ENCODE results near the gene GSPT1. TPM values are rescaled to one million over a fixed set of nuclear protein-coding genes. Genes with fewer than 3 reads are reported as not detected.

GSPT1 gene
- polyA plus RNA-seq, 1 of the 3 experiments (the other 2 are of a cell fraction), result 41.5 TPM

DNA sequence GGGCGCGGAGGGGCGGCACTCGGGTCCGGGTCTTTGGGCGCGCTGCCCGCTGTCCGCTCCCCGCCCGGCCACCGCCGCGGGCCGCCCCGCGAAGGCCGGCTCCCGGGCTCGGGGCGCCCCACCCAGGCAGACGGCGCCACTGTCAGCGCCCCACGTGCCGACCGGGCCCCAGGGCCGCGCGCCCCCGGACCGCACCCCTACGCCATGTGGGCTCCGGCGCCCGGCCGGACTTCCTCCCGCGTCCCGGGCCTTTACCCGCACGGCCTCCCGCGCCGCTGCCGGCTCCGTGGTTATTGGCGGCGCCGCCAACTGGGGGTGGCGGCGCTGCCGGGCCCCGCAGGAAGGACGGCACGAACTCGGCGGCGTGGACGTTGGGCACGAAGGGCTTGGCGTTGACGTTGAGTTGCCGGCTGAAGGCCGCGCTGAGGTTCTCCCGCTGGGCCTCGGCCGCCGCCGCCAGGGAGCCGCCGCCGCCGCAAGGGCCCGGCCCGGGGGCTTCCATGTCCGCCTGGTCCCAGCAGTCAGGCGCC, 577 bp downstream of the GSPT1 start:
- DNase-seq, result peak; percentile 74
- POLR2A ChIA-PET, result interaction anchor here (0.6 to 1.1 kb wide), 3 partner anchors 50 to 65 kb away, joined by 3 read pairs; partner anchors contain the start of genes SNX29 and TNFRSF17
- H3K27ac ChIP-seq (ENCODE audit: low read depth in 2 of 2, low read length in 1 of 2), result peak overlapping the region; percentile 76 to 85; a peak in 3 of 4 replicates
- TF ChIP-seq POLR2AphosphoS5 (IDR thresholded peaks at IDR 0.05; ENCODE audit: low read depth, low read length), result no peak
- no peak; the same call in none of the 2 replicates for TF ChIP-seq MXI1 (IDR thresholded peaks at IDR 0.05; ENCODE audit: low read depth, low read length)
- TF ChIP-seq FOSL2 (IDR thresholded peaks at IDR 0.05; ENCODE audit: borderline replicate concordance, low read depth), result no peak
- TF ChIP-seq EZH2phosphoT487 (IDR thresholded peaks at IDR 0.05; ENCODE audit: borderline replicate concordance, low read depth), result no peak
- TF ChIP-seq, protein P1, sequence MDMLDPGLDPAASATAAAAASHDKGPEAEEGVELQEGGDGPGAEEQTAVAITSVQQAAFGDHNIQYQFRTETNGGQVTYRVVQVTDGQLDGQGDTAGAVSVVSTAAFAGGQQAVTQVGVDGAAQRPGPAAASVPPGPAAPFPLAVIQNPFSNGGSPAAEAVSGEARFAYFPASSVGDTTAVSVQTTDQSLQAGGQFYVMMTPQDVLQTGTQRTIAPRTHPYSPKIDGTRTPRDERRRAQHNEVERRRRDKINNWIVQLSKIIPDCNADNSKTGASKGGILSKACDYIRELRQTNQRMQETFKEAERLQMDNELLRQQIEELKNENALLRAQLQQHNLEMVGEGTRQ (IDR thresholded peaks at IDR 0.05; ENCODE audit: borderline replicate concordance, low read depth, low read length), result no peak
- TF ChIP-seq, protein P2, sequence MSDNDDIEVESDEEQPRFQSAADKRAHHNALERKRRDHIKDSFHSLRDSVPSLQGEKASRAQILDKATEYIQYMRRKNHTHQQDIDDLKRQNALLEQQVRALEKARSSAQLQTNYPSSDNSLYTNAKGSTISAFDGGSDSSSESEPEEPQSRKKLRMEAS (IDR thresholded peaks at IDR 0.05; ENCODE audit: low read depth), result no peak
- no peak for TF ChIP-seq RAD21 (IDR thresholded peaks at IDR 0.05; ENCODE audit: low read length)
- H3K9me2 ChIP-seq, result no peaks in the 10 kb centered on the region
- CTCF ChIA-PET, result no interaction called here
- H3F3A ChIP-seq (replicated peaks; ENCODE audit: insufficient read depth), result peaks cover 11% of the 10 kb centered on the region
- peak overlapping the region; percentile 80 for H3K9ac ChIP-seq
- H4K20me1 ChIP-seq (ENCODE audit: insufficient read depth), result peaks cover 46% of the 10 kb centered on the region
- WGBS (ENCODE audit: low lambda C conversion rate), result 0% methylated on average over 9 of the region's 79 CpGs
- peak overlapping the region; percentile 85; the same call in 1 of the 2 replicates for H3K4me2 ChIP-seq
- H3K27me3 ChIP-seq (ENCODE audit: insufficient read depth), result no peaks in the 10 kb centered on the region
- peaks cover 0 to 6% of the 10 kb centered on the region in 2 experiments for H3K36me3 ChIP-seq (replicated peaks in 1 of 2; ENCODE audit: control insufficient read depth in 1 of 2, insufficient read depth in 2 of 2, low read length in 1 of 2)
- no peaks in the 10 kb centered on the region for H3K9me3 ChIP-seq
- H3K4me3 ChIP-seq (ENCODE audit: low read depth in 2 of 2, low read length in 1 of 2), result peak overlapping the region; percentile 66 to 89
- H3K79me2 ChIP-seq (ENCODE audit: insufficient read depth), result peaks cover 54% of the 10 kb centered on the region
- H3K4me1 ChIP-seq (ENCODE audit: control insufficient read depth in 1 of 2, insufficient read depth in 2 of 2, low read depth in 1 of 2, low read length in 1 of 2), result peaks cover 19 to 29% of the 10 kb centered on the region in 2 experiments
- H2AFZ ChIP-seq (ENCODE audit: low read depth), result peak overlapping the region; percentile 48; the same call in 1 of the 2 replicates

DNA sequence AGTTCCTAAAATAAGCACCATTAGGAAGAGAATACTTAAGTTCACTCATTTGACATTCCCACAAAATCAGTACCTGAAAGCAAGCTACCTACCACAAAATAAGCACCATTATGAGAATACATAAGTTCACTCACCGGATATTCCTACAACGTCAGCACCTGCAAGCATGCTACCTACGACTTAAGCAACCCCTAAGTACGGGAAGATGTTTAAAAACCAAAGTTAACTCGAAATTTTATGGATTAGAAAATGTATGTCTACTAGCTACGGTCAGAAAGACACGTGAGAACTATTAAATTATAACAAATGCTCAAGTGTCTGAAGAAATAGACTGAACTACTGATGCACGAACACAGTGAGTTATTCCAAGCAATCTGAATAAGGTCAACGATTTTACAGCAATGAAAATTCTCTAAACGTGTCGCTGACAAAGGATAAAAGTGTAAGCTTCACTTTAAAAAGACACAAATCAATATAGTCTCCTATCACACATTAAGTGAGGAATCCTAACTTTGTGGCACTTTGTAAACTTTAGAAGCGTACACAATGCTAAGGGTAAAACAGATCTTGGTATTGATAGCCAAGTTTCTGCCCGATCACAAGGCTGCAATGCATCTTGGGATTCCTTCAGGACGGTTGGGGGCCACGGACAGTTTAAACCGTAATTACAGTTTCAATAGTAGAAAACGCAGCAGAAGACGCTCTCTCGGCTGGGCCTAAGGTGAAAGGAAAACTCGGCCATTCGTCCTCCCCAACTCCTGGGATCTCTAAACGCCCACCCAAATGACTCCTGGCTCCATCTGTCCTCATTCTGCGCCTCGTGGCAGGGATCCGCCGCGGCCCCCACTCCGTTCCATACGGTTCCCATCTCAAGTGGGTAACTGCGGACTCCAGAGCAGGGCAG, 1.3 kb downstream of the GSPT1 start:
- Histone ChIP-seq H3K9me2 (no peaks in the 10 kb centered on the region), H3K27ac (ENCODE audit: low read depth in 2 of 2, low read length in 1 of 2) (peak overlapping the region; percentile 76 to 85; a peak in 2 of 4 replicates), H3K4me2 (peak overlapping the region; percentile 85), H3K9ac (peak overlapping the region; percentile 80), H2AFZ (ENCODE audit: low read depth) (no peak overlapping the region), H3F3A (replicated peaks; ENCODE audit: insufficient read depth) (peaks cover 17% of the 10 kb centered on the region), H4K20me1 (ENCODE audit: insufficient read depth) (peaks cover 54% of the 10 kb centered on the region), H3K4me1 (ENCODE audit: control insufficient read depth in 1 of 2, insufficient read depth in 2 of 2, low read depth in 1 of 2, low read length in 1 of 2) (peaks cover 19 to 33% of the 10 kb centered on the region in 2 experiments), H3K4me3 (ENCODE audit: low read depth in 2 of 2, low read length in 1 of 2) (peak overlapping the region; percentile 66 to 89), H3K27me3 (ENCODE audit: insufficient read depth) (no peaks in the 10 kb centered on the region), H3K79me2 (ENCODE audit: insufficient read depth) (peaks cover 61% of the 10 kb centered on the region), H3K36me3 (replicated peaks in 1 of 2; ENCODE audit: control insufficient read depth in 1 of 2, insufficient read depth in 2 of 2, low read length in 1 of 2) (peaks cover 0 to 6% of the 10 kb centered on the region in 2 experiments), H3K9me3 (no peaks in the 10 kb centered on the region)
- no peak for DNase-seq
- ChIA-PET POLR2A (no interaction called here), CTCF (interaction anchor here (0.9 kb wide), 1 partner anchor 153 kb away, joined by 4 read pairs; no protein-coding TSS in a partner anchor)
- no peak for TF ChIP-seq FOSL2 (IDR thresholded peaks at IDR 0.05; ENCODE audit: borderline replicate concordance, low read depth)
- TF ChIP-seq, protein P2 (IDR thresholded peaks at IDR 0.05; ENCODE audit: low read depth), result 0 out of 2 replicates have a peak, but pooled peaks have one; percentile 7
- TF ChIP-seq MXI1 (IDR thresholded peaks at IDR 0.05; ENCODE audit: low read depth, low read length), result peak; percentile 27
- WGBS (ENCODE audit: low lambda C conversion rate), result 3% methylated on average over 29 of the region's 30 CpGs
